Measurements from ENCODE around the gene SYCE3. TPM values are rescaled to one million over a fixed set of nuclear protein-coding genes. Genes with fewer than 3 reads are reported as not detected.
A peak's percentile ranks its signal among the peaks of the same experiment; 100 is the strongest.

SYCE3 gene
- total and polyA plus RNA-seq, 2 donors (not counting 3 experiments of a cell fraction or from before 2014, with no cell fraction given), result not detected

DNA sequence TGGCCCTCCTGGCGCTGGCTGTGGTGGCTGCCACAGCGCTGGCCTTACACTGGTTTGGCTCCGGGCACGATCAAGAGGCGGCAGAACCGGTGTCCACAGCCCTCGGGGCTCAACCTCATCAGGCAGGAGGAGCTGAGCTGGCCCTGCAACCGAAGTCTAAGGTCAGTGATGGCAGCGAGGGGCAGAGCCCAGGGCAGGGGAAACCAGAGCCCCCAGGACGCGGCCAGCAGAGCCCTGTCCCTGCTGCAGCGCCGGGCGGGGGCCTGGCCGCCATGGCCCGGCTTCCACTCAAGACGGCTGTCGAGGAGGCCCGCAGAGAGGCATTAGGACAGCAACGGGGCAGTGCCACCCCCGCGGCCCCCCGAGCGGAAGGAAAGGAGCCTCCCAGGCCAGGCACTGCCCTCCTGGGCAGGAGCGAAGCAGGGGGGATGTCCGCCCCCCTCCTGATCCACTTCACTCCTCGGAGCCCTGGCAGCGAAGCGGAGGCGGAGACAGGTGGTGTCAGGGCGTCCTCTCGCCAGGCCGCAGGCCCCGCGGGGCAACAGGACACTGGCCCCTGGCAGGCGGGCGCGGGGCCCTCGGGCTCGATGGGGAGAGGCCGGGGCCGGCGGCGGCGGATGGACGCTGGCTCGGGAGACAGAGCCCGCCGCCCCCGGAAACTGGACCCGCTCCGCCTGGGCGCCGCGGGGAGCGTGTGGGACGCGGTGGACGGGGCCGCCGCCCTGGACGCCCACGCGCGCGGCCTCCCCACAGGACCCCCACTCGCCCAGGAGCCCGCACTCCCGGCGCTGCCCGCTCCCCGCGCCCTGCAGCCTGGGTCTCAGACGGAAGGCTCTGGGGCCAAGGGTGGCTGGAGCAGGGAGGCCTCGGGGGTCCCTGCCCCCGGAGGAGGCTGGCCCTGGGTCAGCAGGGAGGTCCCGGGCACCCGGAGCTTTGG is 16.1 kb downstream of the SYCE3 start:
- Histone ChIP-seq H3K36me3 (ENCODE audit: control insufficient read depth in 2 of 2, extremely low read depth in 1 of 2, insufficient read depth in 2 of 2, low read length in 2 of 2) (no peaks in the 10 kb centered on the region), H3K4me3 (replicated peaks in 1 of 3; ENCODE audit: insufficient read depth in 1 of 3, low read depth in 1 of 3, low read length in 3 of 3) (no peak overlapping the region), H3K27ac (ENCODE audit: insufficient read depth, low read depth, low read length) (no peak overlapping the region), H3K4me2 (ENCODE audit: insufficient read depth, low read length) (no peak overlapping the region), H3K9me1 (replicated peaks; ENCODE audit: control insufficient read depth, extremely low read depth, insufficient read depth, low read length) (no peaks in the 10 kb centered on the region), H3K27me3 (ENCODE audit: control insufficient read depth in 2 of 2, insufficient read depth in 2 of 2, low read length in 2 of 2) (peaks cover 27 to 40% of the 10 kb centered on the region in 2 experiments), H3K4me1 (ENCODE audit: control insufficient read depth, extremely low read depth, insufficient read depth, low read length) (no peaks in the 10 kb centered on the region), H3K79me2 (ENCODE audit: control insufficient read depth, insufficient read depth, low read length) (no peaks in the 10 kb centered on the region), H3K9ac (replicated peaks; ENCODE audit: extremely low read depth, insufficient read depth, low read length) (no peak overlapping the region), H2AFZ (ENCODE audit: low read depth, low read length) (no peak overlapping the region), H4K20me1 (replicated peaks; ENCODE audit: control insufficient read depth, extremely low read depth, insufficient read depth, low read length) (no peaks in the 10 kb centered on the region), H3K9me3 (replicated peaks; ENCODE audit: control insufficient read depth, insufficient read depth, low read length) (no peaks in the 10 kb centered on the region)
- ChIA-PET POLR2A (no interaction called here), CTCF (interaction anchor here (0.8 to 2.3 kb wide), 7 partner anchors 14 to 74 kb away, joined by 3 to 9 read pairs (median 5); partner anchors contain the start of genes SCO2 and SYCE3)
- DNase-seq (ENCODE audit: low read depth, low spot score), result no peak
- intact Hi-C loops (cut with micrococcal nuclease) (no loop called here), dilution Hi-C loops (cut with MboI; ENCODE audit: extremely low pct_ligation_motif_present, low sequenced_read_pairs) (no loop called here)
- FAIRE-seq, result no peak
- TF ChIP-seq EZH2 (IDR thresholded peaks at IDR 0.05; ENCODE audit: borderline replicate concordance, low read depth, low read length, severe bottlenecking) (peak; percentile 85), MYC (IDR thresholded peaks at IDR 0.05; ENCODE audit: low read depth, low read length) (no peak)
- BruUV-seq (replicated peaks), result no TSS peak

DNA sequence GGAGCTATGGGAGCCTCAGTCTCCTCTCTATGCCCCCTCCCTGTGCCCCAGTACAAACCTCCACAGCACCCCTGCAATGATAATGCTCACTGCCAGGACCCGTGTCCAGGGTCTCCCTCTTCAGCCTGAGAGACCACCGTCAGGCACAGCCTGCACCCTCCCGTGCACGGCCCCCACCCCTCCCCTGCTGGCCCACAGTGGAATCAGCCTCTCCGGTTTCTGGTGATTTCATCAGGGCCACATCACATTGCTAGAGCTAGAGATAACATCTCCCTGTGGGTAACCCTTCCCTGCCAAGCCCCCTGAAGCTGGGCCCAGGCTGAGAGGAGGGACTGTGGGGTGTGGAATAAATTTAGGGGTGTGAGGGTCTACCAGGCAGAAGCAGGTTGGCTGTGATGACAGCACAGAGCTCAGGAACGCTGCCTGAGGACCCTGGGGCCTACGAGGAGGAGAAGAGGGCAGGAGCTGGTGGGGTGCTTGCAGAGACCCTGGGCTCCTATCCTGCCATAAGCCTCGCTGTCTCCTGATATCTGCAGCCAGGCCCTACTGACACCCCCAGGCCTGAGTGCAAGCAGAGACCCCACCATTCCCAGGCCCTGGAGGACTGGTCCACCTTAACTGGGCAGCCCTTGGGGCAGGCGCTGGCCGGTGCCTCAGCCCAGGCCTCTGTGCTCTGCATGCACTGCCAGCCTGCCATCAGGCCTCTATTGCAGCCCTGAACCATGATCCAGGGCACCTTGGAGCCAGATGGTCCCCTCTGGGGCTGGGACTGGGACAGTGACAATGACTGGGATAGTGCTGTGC is 17.0 kb downstream of the SYCE3 start, which contains the start of gene KLHDC7B:
KLHDC7B (plus strand) TSS at position 378 of the 804 bp plus-strand sequence; CDS start at position 723, 345 bp downstream.
- dilution Hi-C loops (cut with MboI; ENCODE audit: extremely low pct_ligation_motif_present, low sequenced_read_pairs), result no loop called here
- BruUV-seq (replicated peaks), result no TSS peak

More for the DNA sequence above, 17.0 kb downstream of the SYCE3 start, which contains the start of gene KLHDC7B:
- H2AFZ ChIP-seq (ENCODE audit: low read depth, low read length), result no peak within 1 kb of the TSS
- FAIRE-seq, result no peak
- H3K27me3 ChIP-seq (ENCODE audit: control insufficient read depth in 2 of 2, insufficient read depth in 2 of 2, low read length in 2 of 2), result peaks cover 27 to 40% of the 10 kb centered on the region in 2 experiments
- H3K9ac ChIP-seq (replicated peaks; ENCODE audit: extremely low read depth, insufficient read depth, low read length), result no peak within 1 kb of the TSS
- no peaks in the 10 kb centered on the region for H4K20me1 ChIP-seq (replicated peaks; ENCODE audit: control insufficient read depth, extremely low read depth, insufficient read depth, low read length)
- ChIA-PET POLR2A (no interaction called here), CTCF (interaction anchor here (0.5 to 2.3 kb wide), 3 partner anchors 17 to 20 kb away, joined by 3 to 9 read pairs (median 7); partner anchors contain the start of genes SCO2 and SYCE3)
- H3K79me2 ChIP-seq (ENCODE audit: control insufficient read depth, insufficient read depth, low read length), result no peaks in the 10 kb centered on the region
- no peak for DNase-seq (ENCODE audit: low read depth, low spot score)
- no peak for TF ChIP-seq MYC (IDR thresholded peaks at IDR 0.05; ENCODE audit: low read depth, low read length)
- no peak for TF ChIP-seq POLR2AphosphoS5 (IDR thresholded peaks at IDR 0.05; ENCODE audit: insufficient read depth, low read depth, low read length)
- TF ChIP-seq, protein P1, sequence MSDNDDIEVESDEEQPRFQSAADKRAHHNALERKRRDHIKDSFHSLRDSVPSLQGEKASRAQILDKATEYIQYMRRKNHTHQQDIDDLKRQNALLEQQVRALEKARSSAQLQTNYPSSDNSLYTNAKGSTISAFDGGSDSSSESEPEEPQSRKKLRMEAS (IDR thresholded peaks at IDR 0.05; ENCODE audit: insufficient read depth, insufficient read length), result no peak
- TF ChIP-seq, protein P2, sequence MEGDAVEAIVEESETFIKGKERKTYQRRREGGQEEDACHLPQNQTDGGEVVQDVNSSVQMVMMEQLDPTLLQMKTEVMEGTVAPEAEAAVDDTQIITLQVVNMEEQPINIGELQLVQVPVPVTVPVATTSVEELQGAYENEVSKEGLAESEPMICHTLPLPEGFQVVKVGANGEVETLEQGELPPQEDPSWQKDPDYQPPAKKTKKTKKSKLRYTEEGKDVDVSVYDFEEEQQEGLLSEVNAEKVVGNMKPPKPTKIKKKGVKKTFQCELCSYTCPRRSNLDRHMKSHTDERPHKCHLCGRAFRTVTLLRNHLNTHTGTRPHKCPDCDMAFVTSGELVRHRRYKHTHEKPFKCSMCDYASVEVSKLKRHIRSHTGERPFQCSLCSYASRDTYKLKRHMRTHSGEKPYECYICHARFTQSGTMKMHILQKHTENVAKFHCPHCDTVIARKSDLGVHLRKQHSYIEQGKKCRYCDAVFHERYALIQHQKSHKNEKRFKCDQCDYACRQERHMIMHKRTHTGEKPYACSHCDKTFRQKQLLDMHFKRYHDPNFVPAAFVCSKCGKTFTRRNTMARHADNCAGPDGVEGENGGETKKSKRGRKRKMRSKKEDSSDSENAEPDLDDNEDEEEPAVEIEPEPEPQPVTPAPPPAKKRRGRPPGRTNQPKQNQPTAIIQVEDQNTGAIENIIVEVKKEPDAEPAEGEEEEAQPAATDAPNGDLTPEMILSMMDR (IDR thresholded peaks at IDR 0.05; ENCODE audit: extremely low read depth in 1 of 2, insufficient read depth in 1 of 2, low read depth in 1 of 2, low read length in 2 of 2), result no peak
- TF ChIP-seq JUN (IDR thresholded peaks at IDR 0.05; ENCODE audit: borderline replicate concordance, insufficient read depth, insufficient read length, low read depth), result no peak
- intact Hi-C loops (cut with micrococcal nuclease), result loop anchor here (2.0 kb wide), 1 partner anchor 15 kb away; no protein-coding TSS in a partner anchor
- H3K4me1 ChIP-seq (ENCODE audit: control insufficient read depth, extremely low read depth, insufficient read depth, low read length), result no peaks in the 10 kb centered on the region
- no peak within 1 kb of the TSS for H3K4me3 ChIP-seq (replicated peaks in 1 of 3; ENCODE audit: insufficient read depth in 1 of 3, low read depth in 1 of 3, low read length in 3 of 3)
- no peaks in the 10 kb centered on the region for H3K36me3 ChIP-seq (ENCODE audit: control insufficient read depth in 2 of 2, extremely low read depth in 1 of 2, insufficient read depth in 2 of 2, low read length in 2 of 2)
- H3K4me2 ChIP-seq (ENCODE audit: insufficient read depth, low read length), result no peak within 1 kb of the TSS
- H3K27ac ChIP-seq (ENCODE audit: insufficient read depth, low read depth, low read length), result no peak within 1 kb of the TSS
- no peaks in the 10 kb centered on the region for H3K9me3 ChIP-seq (replicated peaks; ENCODE audit: control insufficient read depth, insufficient read depth, low read length)
- no peaks in the 10 kb centered on the region for H3K9me1 ChIP-seq (replicated peaks; ENCODE audit: control insufficient read depth, extremely low read depth, insufficient read depth, low read length)
